Thyroid gland (tissue), 4 donors: ENCODE measurements around the gene THRB.

Experiments used
- CTCF ChIP-seq, 6 experiments: fragments of 200-600 bp in 3 of 6; fragments of 450-650 bp in 3 of 6; sonication (generic) in 3 of 6; IDR thresholded peaks; one replicate each; pipeline ENCODE4 v1.5.1; 2016 to 2019; ENCODE audit warnings: antibody characterized with exemption in 6 of 6, mild to moderate bottlenecking in 2 of 6, inconsistent platforms in 1 of 6, moderate library complexity in 1 of 6
- POLR2A ChIP-seq, 2 donors: fragments of 450-650 bp; IDR thresholded peaks; one replicate each; pipeline ENCODE4 v1.6.1; 2017; ENCODE audit warnings: antibody characterized with exemption in 2 of 2, mild to moderate bottlenecking in 2 of 2, moderate library complexity in 1 of 2

- TF ChIP-seq POLR2A (IDR thresholded peaks at IDR 0.05) (no peak), CTCF (IDR thresholded peaks at IDR 0.05) (no peak)
Observed at GRCh38 chr3:24303057-24303754, 191.4 kb downstream of the THRB start.
